Measurements from ENCODE around the gene BCAT1.

DNA sequence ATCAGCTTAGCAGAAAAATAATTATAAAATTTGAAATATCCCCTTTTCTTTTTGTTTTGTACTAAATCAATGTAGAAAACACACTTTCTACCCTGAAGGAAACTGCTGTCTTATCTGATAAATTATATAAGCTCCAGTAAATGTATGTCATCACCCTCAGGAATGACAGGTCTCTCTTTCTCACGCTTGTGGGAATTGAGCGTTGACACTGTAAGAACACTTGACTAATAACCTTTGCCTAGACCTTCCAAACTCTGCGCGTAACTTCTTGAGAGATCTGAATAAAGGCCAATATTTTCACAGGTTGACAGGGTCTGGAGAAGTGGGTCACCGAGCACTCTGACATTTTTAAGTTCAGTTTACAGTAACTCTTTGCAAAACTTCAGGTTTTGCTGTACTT lies 138.5 kb downstream of the BCAT1 start:
- TF ChIP-seq, protein P1, sequence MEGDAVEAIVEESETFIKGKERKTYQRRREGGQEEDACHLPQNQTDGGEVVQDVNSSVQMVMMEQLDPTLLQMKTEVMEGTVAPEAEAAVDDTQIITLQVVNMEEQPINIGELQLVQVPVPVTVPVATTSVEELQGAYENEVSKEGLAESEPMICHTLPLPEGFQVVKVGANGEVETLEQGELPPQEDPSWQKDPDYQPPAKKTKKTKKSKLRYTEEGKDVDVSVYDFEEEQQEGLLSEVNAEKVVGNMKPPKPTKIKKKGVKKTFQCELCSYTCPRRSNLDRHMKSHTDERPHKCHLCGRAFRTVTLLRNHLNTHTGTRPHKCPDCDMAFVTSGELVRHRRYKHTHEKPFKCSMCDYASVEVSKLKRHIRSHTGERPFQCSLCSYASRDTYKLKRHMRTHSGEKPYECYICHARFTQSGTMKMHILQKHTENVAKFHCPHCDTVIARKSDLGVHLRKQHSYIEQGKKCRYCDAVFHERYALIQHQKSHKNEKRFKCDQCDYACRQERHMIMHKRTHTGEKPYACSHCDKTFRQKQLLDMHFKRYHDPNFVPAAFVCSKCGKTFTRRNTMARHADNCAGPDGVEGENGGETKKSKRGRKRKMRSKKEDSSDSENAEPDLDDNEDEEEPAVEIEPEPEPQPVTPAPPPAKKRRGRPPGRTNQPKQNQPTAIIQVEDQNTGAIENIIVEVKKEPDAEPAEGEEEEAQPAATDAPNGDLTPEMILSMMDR (IDR thresholded peaks at IDR 0.05; ENCODE audit: insufficient read depth, low read length, poor library complexity, severe bottlenecking): no peak
- TF ChIP-seq EZH2phosphoT487 (conservative IDR thresholded peaks at IDR 0.05; ENCODE audit: low read length): no peak

Measured in SU-DHL-6 (cell line).